ENCODE measurements around the gene IL3.

IL3 gene

GRCh38 chr5:132070460-132071337 lies 10.2 kb downstream of the IL3 start:
- Mint-ChIP-seq H3K27ac (peak overlapping the region; percentile 86), H3K36me3 (ENCODE audit: low read depth) (peaks cover 12% of the 10 kb centered on the region), H3K9me3 (no peaks in the 10 kb centered on the region), H3K4me1 (ENCODE audit: low read depth) (peaks cover 59% of the 10 kb centered on the region), H3K27me3 (no peaks in the 10 kb centered on the region), H3K4me3 (no peak overlapping the region)
- peak; percentile 71 for DNase-seq

GRCh38 chr5:132071338-132071707 lies 10.9 kb downstream of the IL3 start:
- Mint-ChIP-seq H3K27ac (peak overlapping the region; percentile 86), H3K9me3 (no peaks in the 10 kb centered on the region), H3K36me3 (ENCODE audit: low read depth) (peaks cover 17% of the 10 kb centered on the region), H3K27me3 (no peaks in the 10 kb centered on the region), H3K4me1 (ENCODE audit: low read depth) (peaks cover 56% of the 10 kb centered on the region), H3K4me3 (no peak overlapping the region)
- DNase-seq, result no peak

GRCh38 chr5:132072070-132072469 lies 11.6 kb downstream of the IL3 start:
- no peaks in the 10 kb centered on the region for H3K27me3 Mint-ChIP-seq
- peak overlapping the region; percentile 86 for H3K27ac Mint-ChIP-seq
- DNase-seq, result no peak
- peaks cover 62% of the 10 kb centered on the region for H3K4me1 Mint-ChIP-seq (ENCODE audit: low read depth)
- peaks cover 18% of the 10 kb centered on the region for H3K36me3 Mint-ChIP-seq (ENCODE audit: low read depth)
- H3K4me3 Mint-ChIP-seq, result no peak overlapping the region
- no peaks in the 10 kb centered on the region for H3K9me3 Mint-ChIP-seq

GRCh38 chr5:132072528-132072927 lies 12.1 kb downstream of the IL3 start:
- Mint-ChIP-seq H3K9me3 (no peaks in the 10 kb centered on the region), H3K4me3 (no peak overlapping the region), H3K36me3 (ENCODE audit: low read depth) (peaks cover 18% of the 10 kb centered on the region), H3K27me3 (no peaks in the 10 kb centered on the region), H3K27ac (peak overlapping the region; percentile 47), H3K4me1 (ENCODE audit: low read depth) (peaks cover 66% of the 10 kb centered on the region)
- DNase-seq, result no peak

GRCh38 chr5:132073231-132074013 lies 13.0 kb downstream of the IL3 start, which contains the start of gene CSF2:
Gene CSF2 (plus strand): TSS chr5:132073789. CDS start chr5:132073824, 35 bp downstream.
- Mint-ChIP-seq H3K36me3 (ENCODE audit: low read depth) (peaks cover 18% of the 10 kb centered on the region), H3K4me3 (peak within 1 kb of the TSS; percentile 77), H3K27ac (peak within 1 kb of the TSS; percentile 47), H3K4me1 (ENCODE audit: low read depth) (peaks cover 74% of the 10 kb centered on the region), H3K9me3 (no peaks in the 10 kb centered on the region), H3K27me3 (no peaks in the 10 kb centered on the region)
- DNase-seq, result peak; percentile 48

GRCh38 chr5:132074091-132074771 lies 13.8 kb downstream of the IL3 start:
- H3K9me3 Mint-ChIP-seq, result no peaks in the 10 kb centered on the region
- peaks cover 80% of the 10 kb centered on the region for H3K4me1 Mint-ChIP-seq (ENCODE audit: low read depth)
- no peaks in the 10 kb centered on the region for H3K27me3 Mint-ChIP-seq
- H3K36me3 Mint-ChIP-seq (ENCODE audit: low read depth), result peaks cover 18% of the 10 kb centered on the region
- peak; percentile 43 for DNase-seq
- H3K4me3 Mint-ChIP-seq, result peak overlapping the region; percentile 77
- H3K27ac Mint-ChIP-seq, result peak overlapping the region; percentile 36

GRCh38 chr5:132074772-132075718 lies 14.6 kb downstream of the IL3 start:
- Mint-ChIP-seq H3K9me3 (no peaks in the 10 kb centered on the region), H3K36me3 (ENCODE audit: low read depth) (peaks cover 18% of the 10 kb centered on the region), H3K4me3 (peak overlapping the region; percentile 77), H3K4me1 (ENCODE audit: low read depth) (peaks cover 83% of the 10 kb centered on the region), H3K27ac (peak overlapping the region; percentile 36), H3K27me3 (no peaks in the 10 kb centered on the region)
- DNase-seq, result peak; percentile 55

- H3K4me1 Mint-ChIP-seq (ENCODE audit: low read depth), result peaks cover 79% of the 10 kb centered on the region
- peaks cover 18% of the 10 kb centered on the region for H3K36me3 Mint-ChIP-seq (ENCODE audit: low read depth)
- H3K4me3 Mint-ChIP-seq, result peak overlapping the region; percentile 77
- no peaks in the 10 kb centered on the region for H3K9me3 Mint-ChIP-seq
- H3K27me3 Mint-ChIP-seq, result no peaks in the 10 kb centered on the region
- peak overlapping the region; percentile 36 for H3K27ac Mint-ChIP-seq
- no peak for DNase-seq
Observed at GRCh38 chr5:132075719-132076077, 15.2 kb downstream of the IL3 start.

GRCh38 chr5:132076202-132076830 lies 15.9 kb downstream of the IL3 start:
- Mint-ChIP-seq H3K27me3 (no peaks in the 10 kb centered on the region), H3K27ac (peak overlapping the region; percentile 80), H3K9me3 (no peaks in the 10 kb centered on the region), H3K4me1 (ENCODE audit: low read depth) (peaks cover 73% of the 10 kb centered on the region), H3K4me3 (peak overlapping the region; percentile 64), H3K36me3 (ENCODE audit: low read depth) (peaks cover 18% of the 10 kb centered on the region)
- peak; percentile 35 for DNase-seq

- Mint-ChIP-seq H3K4me1 (ENCODE audit: low read depth) (peaks cover 72% of the 10 kb centered on the region), H3K27me3 (no peaks in the 10 kb centered on the region), H3K9me3 (no peaks in the 10 kb centered on the region), H3K36me3 (ENCODE audit: low read depth) (peaks cover 18% of the 10 kb centered on the region), H3K4me3 (peak overlapping the region; percentile 39), H3K27ac (peak overlapping the region; percentile 80)
- DNase-seq, result peak; percentile 38
Observed at GRCh38 chr5:132076983-132077382, 16.5 kb downstream of the IL3 start.

GRCh38 chr5:132079081-132079480 lies 18.6 kb downstream of the IL3 start:
- H3K36me3 Mint-ChIP-seq (ENCODE audit: low read depth), result peaks cover 18% of the 10 kb centered on the region
- peak overlapping the region; percentile 18 for H3K27ac Mint-ChIP-seq
- DNase-seq, result no peak
- no peaks in the 10 kb centered on the region for H3K27me3 Mint-ChIP-seq
- no peak overlapping the region for H3K4me3 Mint-ChIP-seq
- H3K4me1 Mint-ChIP-seq (ENCODE audit: low read depth), result peaks cover 72% of the 10 kb centered on the region
- no peaks in the 10 kb centered on the region for H3K9me3 Mint-ChIP-seq

- peaks cover 73% of the 10 kb centered on the region for H3K4me1 Mint-ChIP-seq (ENCODE audit: low read depth)
- no peaks in the 10 kb centered on the region for H3K9me3 Mint-ChIP-seq
- no peaks in the 10 kb centered on the region for H3K27me3 Mint-ChIP-seq
- DNase-seq, result no peak
- H3K4me3 Mint-ChIP-seq, result no peak overlapping the region
- no peak overlapping the region for H3K27ac Mint-ChIP-seq
- peaks cover 17% of the 10 kb centered on the region for H3K36me3 Mint-ChIP-seq (ENCODE audit: low read depth)
Observed at GRCh38 chr5:132079619-132080018, 19.2 kb downstream of the IL3 start.

- Mint-ChIP-seq H3K9me3 (no peaks in the 10 kb centered on the region), H3K4me3 (no peak overlapping the region), H3K4me1 (ENCODE audit: low read depth) (peaks cover 72% of the 10 kb centered on the region), H3K36me3 (ENCODE audit: low read depth) (peaks cover 8% of the 10 kb centered on the region), H3K27me3 (no peaks in the 10 kb centered on the region), H3K27ac (no peak overlapping the region)
- no peak for DNase-seq
Observed at GRCh38 chr5:132080595-132080994, 20.1 kb downstream of the IL3 start.

All from activated T-cell treated with anti-CD3 and anti-CD28 coated beads, Interleukin-2, amount 50 U/mL, for 24 hours (primary cell).